Testis (tissue), 3 donors: ENCODE results near the gene CDK5. TPM values are rescaled to one million over a fixed set of nuclear protein-coding genes. Genes with fewer than 3 reads are reported as not detected.

ENCODE experiments used
- DNase-seq: peaks from one replicate; pipeline ENCODE4 v3.0.0-alpha.2; 2019
- H3K27ac ChIP-seq, 2 donors: fragments of 200-600 bp; sonication (generic); one replicate each; pipeline ENCODE4 v1.5.1; 2019
- H3K27me3 ChIP-seq: fragments of 200-600 bp; sonication (generic); one replicate; pipeline ENCODE4 v1.5.1; 2019
- H3K36me3 ChIP-seq: fragments of 200-600 bp; sonication (generic); one replicate; pipeline ENCODE4 v1.5.1; 2017; ENCODE audit warnings: low read depth; ENCODE audit errors: missing control alignments
- H3K4me1 ChIP-seq: fragments of 200-600 bp; sonication (generic); one replicate; pipeline ENCODE4 v1.5.1; 2019
- H3K4me3 ChIP-seq, 2 donors: fragments of 200-600 bp; sonication (generic); one replicate each; pipeline ENCODE4 v1.5.1; 2017 to 2019
- H3K9me3 ChIP-seq: fragments of 200-600 bp; sonication (generic); one replicate; pipeline ENCODE4 v1.5.1; 2017
- POLR2A ChIP-seq: fragments of 450-650 bp; IDR thresholded peaks from one replicate; pipeline ENCODE4 v1.6.1; 2017; ENCODE audit warnings: antibody characterized with exemption, mild to moderate bottlenecking, moderate library complexity
- WGBS, 2 donors: methylation state at CpG; one replicate each; pipeline ENCODE4 v1.1.5; 2018; 5-methylcytosine and 5-hydroxymethylcytosine counted together
- intact Hi-C: fragments of 100-400 bp; cut with DNase I; formaldehyde crosslinking; loops from one replicate; pipeline ENCODE4 v1.15.1; 2023; ENCODE audit warnings: low total_unique reads
- polyA plus RNA-seq: library from polyadenylated mRNA; stranded (reverse); fragments of 350-450 nt; fragmentation: Illumina TruSeq; extraction: RNeasy Lipid Tissue Mini Kit (QIAGEN cat#74804); gene quantifications from one replicate; pipeline ENCODE4 v1.2.3, GENCODE V29; 2014; ENCODE audit warnings: low read depth, low replicate concordance; ENCODE audit not compliant: insufficient read depth
- total RNA-seq, 2 donors: library from RNA; depleted of rRNA; stranded (reverse); fragments of >200 nt; gene quantifications; one replicate each; pipeline ENCODE4 v1.2.3, GENCODE V29; 2016
- TF ChIP-seq, protein P1 (sequence below), 3 experiments: fragments of 450-650 bp in 2 of 3; fragments of 200-600 bp in 1 of 3; sonication (generic) in 1 of 3; IDR thresholded peaks; one replicate each; pipeline ENCODE4 v1.5.1; 2016 to 2019; ENCODE audit warnings: antibody characterized with exemption in 3 of 3, mild to moderate bottlenecking in 2 of 3, moderate library complexity in 1 of 3

CDK5 gene
- total and polyA plus RNA-seq, 3 donors from 2014 or later: 7.1 to 15.4 (median 10.5) TPM

DNA sequence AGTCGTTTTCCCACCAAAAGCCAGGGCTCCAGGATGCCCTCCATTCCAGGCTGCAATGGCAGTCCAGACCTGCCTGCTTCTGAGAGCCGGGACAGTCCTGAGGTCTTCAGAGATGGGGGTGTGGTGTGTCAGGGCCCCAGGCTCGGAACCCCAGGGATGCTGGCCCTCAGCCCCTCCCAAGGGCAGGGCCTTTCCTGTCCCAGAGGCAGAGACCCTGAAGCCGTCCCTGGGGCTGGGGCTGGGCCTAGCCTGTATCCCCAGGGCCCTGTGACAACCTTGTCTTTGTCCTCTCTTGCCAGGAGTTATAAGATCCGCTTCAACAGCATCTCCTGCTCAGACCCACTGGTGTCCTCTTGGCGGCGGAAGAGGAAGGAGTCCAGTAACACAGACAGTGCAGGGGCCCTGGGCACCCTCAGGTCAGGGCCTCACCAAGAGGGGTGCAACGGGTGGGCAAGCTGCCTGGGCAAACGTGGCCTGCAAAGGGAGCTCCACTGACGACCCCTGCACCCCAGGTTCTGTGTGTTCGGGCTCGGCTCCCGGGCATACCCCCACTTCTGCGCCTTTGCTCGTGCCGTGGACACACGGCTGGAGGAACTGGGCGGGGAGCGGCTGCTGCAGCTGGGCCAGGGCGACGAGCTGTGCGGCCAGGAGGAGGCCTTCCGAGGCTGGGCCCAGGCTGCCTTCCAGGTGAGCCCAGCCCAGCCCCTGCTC lies 51.0 kb downstream of the CDK5 start:
- Histone ChIP-seq H3K27me3 (no peaks in the 10 kb centered on the region), H3K27ac (no peak overlapping the region), H3K9me3 (no peaks in the 10 kb centered on the region), H3K4me1 (peaks cover 4% of the 10 kb centered on the region), H3K4me3 (no peak overlapping the region), H3K36me3 (no peaks in the 10 kb centered on the region)
- TF ChIP-seq, protein P1, sequence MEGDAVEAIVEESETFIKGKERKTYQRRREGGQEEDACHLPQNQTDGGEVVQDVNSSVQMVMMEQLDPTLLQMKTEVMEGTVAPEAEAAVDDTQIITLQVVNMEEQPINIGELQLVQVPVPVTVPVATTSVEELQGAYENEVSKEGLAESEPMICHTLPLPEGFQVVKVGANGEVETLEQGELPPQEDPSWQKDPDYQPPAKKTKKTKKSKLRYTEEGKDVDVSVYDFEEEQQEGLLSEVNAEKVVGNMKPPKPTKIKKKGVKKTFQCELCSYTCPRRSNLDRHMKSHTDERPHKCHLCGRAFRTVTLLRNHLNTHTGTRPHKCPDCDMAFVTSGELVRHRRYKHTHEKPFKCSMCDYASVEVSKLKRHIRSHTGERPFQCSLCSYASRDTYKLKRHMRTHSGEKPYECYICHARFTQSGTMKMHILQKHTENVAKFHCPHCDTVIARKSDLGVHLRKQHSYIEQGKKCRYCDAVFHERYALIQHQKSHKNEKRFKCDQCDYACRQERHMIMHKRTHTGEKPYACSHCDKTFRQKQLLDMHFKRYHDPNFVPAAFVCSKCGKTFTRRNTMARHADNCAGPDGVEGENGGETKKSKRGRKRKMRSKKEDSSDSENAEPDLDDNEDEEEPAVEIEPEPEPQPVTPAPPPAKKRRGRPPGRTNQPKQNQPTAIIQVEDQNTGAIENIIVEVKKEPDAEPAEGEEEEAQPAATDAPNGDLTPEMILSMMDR (IDR thresholded peaks at IDR 0.05): no peak
- no peak for TF ChIP-seq POLR2A
- WGBS, 2 donors: 92 to 96% methylated on average over 12 to 23 of the region's 23 CpGs
- no peak for DNase-seq
- intact Hi-C loops: no loop called here

DNA sequence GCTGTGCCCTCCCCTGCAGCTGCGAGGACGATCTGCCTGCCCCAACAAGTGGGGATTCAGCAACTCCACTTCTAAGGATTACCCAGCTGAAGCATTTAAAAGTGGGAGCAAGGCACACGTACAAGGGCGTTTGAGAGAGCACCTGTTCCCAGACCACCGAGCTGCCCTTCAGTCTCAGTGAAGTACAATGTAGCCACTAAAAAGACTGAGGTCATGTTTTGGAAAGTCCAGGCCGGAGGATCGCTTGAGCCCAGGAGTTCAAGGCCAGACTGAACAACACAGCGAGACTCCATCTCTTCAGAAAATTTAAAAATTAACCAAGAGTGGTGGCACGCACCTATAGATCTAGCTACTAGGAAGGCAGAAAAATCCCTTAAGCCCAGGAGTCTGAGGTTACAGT lies 52.1 kb downstream of the CDK5 start:
- no peaks in the 10 kb centered on the region for H3K27me3 ChIP-seq
- intact Hi-C loops: no loop called here
- no peaks in the 10 kb centered on the region for H3K36me3 ChIP-seq
- H3K27ac ChIP-seq: no peak overlapping the region
- no peaks in the 10 kb centered on the region for H3K9me3 ChIP-seq
- TF ChIP-seq, protein P1 (IDR thresholded peaks at IDR 0.05): no peak
- no peak for TF ChIP-seq POLR2A
- 64 to 66% methylated on average over 9 of the region's 9 CpGs for WGBS, 2 donors
- no peak for DNase-seq
- H3K4me3 ChIP-seq: no peak overlapping the region
- H3K4me1 ChIP-seq: peaks cover 4% of the 10 kb centered on the region

Other genes with a start within 250 kb of the CDK5 start
- 1 to 10 TPM; 2.8 to 4.5 TPM for gene AOC1, start 205.4 kb downstream of the CDK5 start, total RNA-seq
- 6.2 TPM for gene AOC1, start 205.4 kb downstream of the CDK5 start, polyA plus RNA-seq
- gene KCNH2, start 79.6 kb downstream of the CDK5 start, total RNA-seq: 100 to 1,000 TPM; 230 to 247 TPM
- 82.5 TPM for gene KCNH2, start 79.6 kb downstream of the CDK5 start, polyA plus RNA-seq
- gene NOS3, start 66.9 kb downstream of the CDK5 start, total RNA-seq: 10 to 100 TPM; 25.0 to 36.6 TPM
- 19.5 TPM for gene NOS3, start 66.9 kb downstream of the CDK5 start, polyA plus RNA-seq
- 10 to 100 TPM; 14.9 to 29.7 TPM for gene ATG9B, start 33.4 kb downstream of the CDK5 start, total RNA-seq
- 24.8 TPM for gene ATG9B, start 33.4 kb downstream of the CDK5 start, polyA plus RNA-seq
- gene ABCB8, start 29.4 kb downstream of the CDK5 start, total RNA-seq: 10 to 100 TPM; 59.6 to 76.8 TPM
- gene ABCB8, start 29.4 kb downstream of the CDK5 start, polyA plus RNA-seq: 34.9 TPM
- 10 to 100 TPM; 27.5 to 37.9 TPM for gene ASIC3, start 9.4 kb downstream of the CDK5 start, total RNA-seq
- 20.8 TPM for gene ASIC3, start 9.4 kb downstream of the CDK5 start, polyA plus RNA-seq
- 100 to 1,000 TPM; 147 to 153 TPM for gene SLC4A2, start 1.7 kb upstream of the CDK5 start, total RNA-seq
- gene SLC4A2, start 1.7 kb upstream of the CDK5 start, polyA plus RNA-seq: 68.9 TPM
- gene FASTK, start 22.9 kb upstream of the CDK5 start, total RNA-seq: 100 to 1,000 TPM; 114 to 124 TPM
- gene FASTK, start 22.9 kb upstream of the CDK5 start, polyA plus RNA-seq: 60.3 TPM
- gene TMUB1, start 25.6 kb upstream of the CDK5 start, total RNA-seq: 10 to 100 TPM; 63.2 to 68.7 TPM
- gene TMUB1, start 25.6 kb upstream of the CDK5 start, polyA plus RNA-seq: 30.8 TPM
- gene AGAP3, start 28.6 kb upstream of the CDK5 start, total RNA-seq: 10 to 100 TPM; 65.6 to 90.5 TPM
- 44.1 TPM for gene AGAP3, start 28.6 kb upstream of the CDK5 start, polyA plus RNA-seq
- 10 to 100 TPM in 1 of 2 donors, 1 to 10 TPM in 1; 2.9 to 15.6 TPM for gene GBX1, start 109.8 kb upstream of the CDK5 start, total RNA-seq
- 7.2 TPM for gene GBX1, start 109.8 kb upstream of the CDK5 start, polyA plus RNA-seq
- gene ASB10, start 129.4 kb upstream of the CDK5 start, total RNA-seq: under 1 TPM in 1 of 2 donors, not detected in 1; 0.39 TPM
- gene ASB10, start 129.4 kb upstream of the CDK5 start, polyA plus RNA-seq: 0.18 TPM
- gene H2BK1, start 152.6 kb upstream of the CDK5 start, total RNA-seq: not detected
- not detected for gene H2BK1, start 152.6 kb upstream of the CDK5 start, polyA plus RNA-seq
- 10 to 100 TPM; 44.4 to 49.4 TPM for gene ABCF2, start 169.3 kb upstream of the CDK5 start, total RNA-seq
- gene ABCF2, start 169.3 kb upstream of the CDK5 start, polyA plus RNA-seq: 54.3 TPM
- 10 to 100 TPM; 66.5 to 70.5 TPM for gene CHPF2, start 174.6 kb upstream of the CDK5 start, total RNA-seq
- 22.6 TPM for gene CHPF2, start 174.6 kb upstream of the CDK5 start, polyA plus RNA-seq
- gene SMARCD3, start 190.8 kb upstream of the CDK5 start, total RNA-seq: 100 to 1,000 TPM in 1 of 2 donors, 10 to 100 TPM in 1; 94.0 to 122 TPM
- 55.1 TPM for gene SMARCD3, start 190.8 kb upstream of the CDK5 start, polyA plus RNA-seq